HG03045 (cell line): ENCODE data around the gene ZNF423.
"Not testable (repeated sequence)": the region's sequence is repeated elsewhere in the genome, so short reads cannot be mapped to it uniquely, and the experiment has no call there.

Experiments used
- ATAC-seq: cut with Tn5 transposase; IDR thresholded peaks from one replicate; pipeline ENCODE4 v1.9.1; 2021; ENCODE audit warnings: mild to moderate bottlenecking, moderate library complexity; ENCODE audit not compliant: unreplicated experiment

Gene ZNF423

DNA sequence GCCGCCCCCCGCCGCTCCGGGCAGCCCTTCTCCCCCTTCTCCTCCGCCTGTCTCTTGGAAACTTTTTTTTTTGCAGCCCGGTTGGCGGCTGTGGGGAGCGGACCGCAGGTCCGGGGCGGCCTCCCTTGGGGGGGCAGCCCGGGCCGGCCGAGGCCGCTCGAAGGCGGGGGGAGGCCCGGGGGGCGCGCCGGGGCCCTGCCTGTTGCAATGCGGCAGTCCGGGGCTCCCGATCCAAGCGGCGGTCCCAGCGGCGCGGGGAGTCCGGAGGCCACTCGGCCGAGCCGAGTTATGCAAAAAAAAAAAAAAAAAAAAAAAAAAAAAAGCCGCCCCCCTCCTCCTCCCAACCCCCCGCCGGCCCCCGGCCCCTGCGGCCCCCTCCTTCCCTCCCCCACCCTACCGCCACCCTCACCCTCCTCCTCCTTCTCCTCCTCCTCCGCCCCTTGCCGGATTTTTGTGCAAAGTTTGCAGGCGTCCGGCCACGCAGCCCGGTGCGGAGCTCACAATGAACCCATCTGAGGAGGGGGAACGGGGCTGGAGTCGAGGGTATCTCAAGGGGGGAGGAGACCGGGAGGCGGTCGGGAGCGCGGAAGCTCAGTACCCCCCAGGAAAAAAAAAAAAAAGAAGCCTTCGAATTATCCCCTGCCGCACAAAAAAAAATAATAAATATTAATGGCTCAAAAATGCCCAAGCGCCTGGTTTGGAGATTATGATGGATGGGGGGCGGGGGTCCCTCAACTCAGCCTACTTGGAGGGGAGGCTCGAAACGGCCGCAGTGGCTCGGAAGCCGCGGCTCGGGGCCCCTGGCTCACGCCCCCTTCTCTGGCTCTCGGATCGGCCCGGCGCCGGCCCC, at the start of gene ZNF423:
ZNF423 (minus strand) TSS at position 291 of the 850 bp plus-strand sequence. CDS start 338 bp downstream, outside the sequence.
- no peak for ATAC-seq

DNA sequence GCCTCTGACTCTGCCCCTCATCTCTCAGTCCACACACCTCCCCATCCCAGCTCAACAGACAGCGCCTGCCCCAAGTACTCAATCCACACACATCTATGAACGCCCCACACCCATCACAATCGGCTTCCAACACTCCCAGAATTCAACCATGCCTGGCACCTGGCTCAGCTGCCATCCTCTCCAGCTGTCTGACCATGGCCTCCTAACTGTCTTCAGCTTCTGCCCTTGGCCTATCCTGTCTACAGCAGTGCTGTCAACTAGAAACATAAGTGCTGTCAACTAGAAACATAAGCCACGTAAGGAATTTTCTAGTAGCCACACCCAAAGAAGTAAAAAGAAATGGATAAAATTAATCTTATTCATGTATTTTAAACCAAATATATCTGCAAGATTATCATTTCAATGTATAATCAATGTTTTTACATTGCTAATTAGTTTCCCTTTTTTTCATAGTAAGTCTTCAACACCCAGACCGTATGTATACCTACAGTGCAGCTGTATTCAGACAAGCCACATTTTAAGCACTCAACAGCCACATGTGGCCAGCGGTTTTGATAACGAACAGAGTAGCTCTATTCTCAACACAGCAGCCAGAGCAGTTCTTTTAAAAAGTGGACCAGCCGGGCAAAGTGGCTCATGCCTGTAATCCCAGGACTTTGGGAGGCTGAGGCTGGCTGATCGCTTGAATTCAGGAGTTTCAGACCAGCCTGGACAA, 48.6 kb upstream of the ZNF423 start:
- no peak for ATAC-seq

DNA sequence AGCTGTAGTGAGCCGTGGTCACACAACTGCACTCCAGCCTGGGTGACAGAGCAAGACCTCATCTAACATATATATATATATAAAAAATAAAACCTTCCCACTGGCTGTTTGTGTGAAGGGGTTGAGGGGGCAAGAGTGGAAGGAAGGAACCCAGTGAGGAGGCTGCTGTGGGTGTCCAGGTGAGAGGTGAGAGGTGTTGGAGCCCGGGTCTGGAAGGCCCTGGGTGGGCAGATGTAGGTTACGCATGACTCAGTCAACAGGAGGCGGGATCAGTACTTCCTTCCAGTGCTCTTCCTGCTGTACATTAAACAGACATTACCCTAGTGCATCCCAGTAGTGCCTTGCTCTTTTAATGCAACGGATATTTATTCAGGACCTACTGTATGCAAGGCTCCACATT, 47.0 kb upstream of the ZNF423 start:
- ATAC-seq = no peak

DNA sequence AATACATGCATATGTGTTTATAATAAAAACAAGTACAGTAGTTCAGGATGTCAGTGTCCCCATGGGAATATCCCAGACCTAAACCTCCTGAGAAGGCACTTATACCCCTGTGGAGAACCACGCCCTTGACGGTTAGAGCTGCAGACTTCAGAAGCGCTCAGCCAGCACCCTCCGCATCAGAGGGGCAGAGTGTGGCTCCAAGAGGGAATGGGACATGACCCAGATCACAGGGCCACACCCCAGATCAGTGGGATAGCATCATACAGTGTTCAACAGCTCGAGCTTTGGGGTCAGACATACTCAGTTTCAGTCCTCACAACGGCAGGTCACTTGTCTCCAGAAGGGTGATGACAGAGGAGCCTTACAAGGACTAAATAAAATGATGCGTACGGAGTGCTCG, 45.8 kb upstream of the ZNF423 start:
- no peak for ATAC-seq

DNA sequence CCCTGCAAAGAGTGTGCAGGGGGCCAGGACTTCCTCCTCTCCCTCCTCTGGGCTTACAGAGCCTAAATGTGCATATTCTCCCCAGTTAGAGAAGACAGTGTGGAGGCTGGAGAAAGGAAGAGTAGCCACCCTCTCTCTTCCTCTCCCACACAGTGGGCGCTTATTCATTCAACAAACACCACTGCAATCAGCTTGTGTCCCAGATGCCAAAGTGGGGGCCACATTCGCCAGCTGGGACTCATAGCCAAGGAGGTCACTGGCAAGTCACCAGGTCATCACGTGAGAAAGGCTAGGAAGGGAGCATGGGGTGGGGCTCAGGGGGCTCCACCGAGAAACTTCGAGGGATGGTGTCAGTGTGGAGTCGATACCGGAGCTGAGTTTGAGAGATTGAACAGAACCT, 45.0 kb upstream of the ZNF423 start:
- no peak for ATAC-seq

DNA sequence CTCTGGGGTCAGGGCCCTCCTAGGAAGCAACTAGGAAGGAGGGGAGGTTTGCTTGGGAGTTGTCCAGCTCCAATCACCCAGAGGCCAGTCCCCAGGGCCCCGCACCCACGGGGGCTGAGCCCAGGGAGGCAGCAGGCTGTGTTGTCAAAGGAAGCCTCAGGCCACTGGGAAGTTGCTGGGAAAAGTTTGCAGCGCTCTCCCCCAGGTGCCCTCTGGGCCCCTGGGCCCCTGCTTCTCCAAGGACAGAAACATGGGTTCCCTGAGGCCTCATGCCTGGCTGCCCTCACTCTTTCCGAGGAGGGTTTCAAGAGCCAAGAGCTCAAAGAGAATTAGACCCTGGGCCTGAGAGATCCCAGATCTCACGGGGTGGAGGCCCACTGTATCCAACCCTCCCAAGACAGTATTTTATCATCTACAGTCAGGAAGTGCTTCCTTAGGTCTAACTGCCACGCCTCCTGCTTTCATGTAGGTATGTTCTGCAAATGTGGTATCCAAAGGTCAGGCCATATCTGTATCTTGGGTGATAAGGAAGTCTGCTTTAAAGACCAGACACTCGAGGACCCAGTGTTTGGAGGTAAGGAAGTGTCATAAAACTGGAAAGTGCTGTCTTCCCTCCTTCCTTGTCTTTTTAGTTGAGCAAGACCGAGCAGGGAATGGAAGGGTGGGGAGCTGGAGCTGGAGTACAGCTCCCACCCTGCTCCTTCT, 44.2 kb upstream of the ZNF423 start:
- no peak for ATAC-seq

DNA sequence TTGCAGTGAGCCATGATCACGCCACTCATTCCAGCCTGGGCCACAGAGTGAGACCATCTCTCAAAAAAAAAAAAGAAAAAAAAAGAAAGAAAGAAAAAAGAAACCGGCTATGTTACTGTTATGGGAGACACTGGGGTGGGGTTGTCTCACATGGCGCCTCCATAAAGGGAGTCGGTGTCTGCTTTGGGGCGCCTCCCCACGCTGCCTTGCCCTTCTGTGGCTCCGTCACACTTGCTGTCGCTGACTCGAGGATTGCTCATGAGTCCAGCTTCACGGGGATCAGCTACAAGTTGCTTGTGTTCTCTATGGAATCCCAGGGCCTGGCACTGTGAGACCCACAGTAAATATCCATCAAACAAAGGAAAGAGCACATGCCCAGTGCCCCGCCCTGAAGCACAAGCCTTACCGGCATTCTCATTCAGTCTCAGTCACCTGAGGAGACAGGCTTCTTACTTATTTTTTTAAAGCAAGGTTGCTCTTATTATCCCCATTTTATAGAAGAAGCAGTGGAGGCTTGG, 40.6 kb upstream of the ZNF423 start:
- no peak for ATAC-seq

DNA sequence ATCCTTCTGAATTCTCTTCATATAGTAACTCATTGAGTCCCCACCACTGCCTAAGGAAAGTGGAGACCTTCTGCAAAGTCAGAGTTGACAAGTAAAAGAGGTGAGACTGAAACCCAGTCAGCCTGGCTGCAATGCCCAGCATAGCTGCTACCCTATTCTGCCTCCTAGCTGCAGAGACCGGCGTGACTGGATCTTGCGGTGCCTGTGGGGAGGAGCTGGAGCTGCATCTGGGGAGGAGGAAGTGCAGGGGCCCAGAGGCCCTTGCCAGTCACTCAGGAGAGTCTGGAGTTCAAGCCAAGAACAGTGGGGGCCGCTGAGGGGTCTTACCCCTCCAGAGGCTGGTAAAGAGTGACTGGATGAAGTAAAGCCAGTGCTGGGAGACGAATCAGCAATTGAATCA, 35.0 kb upstream of the ZNF423 start:
- no peak for ATAC-seq

DNA sequence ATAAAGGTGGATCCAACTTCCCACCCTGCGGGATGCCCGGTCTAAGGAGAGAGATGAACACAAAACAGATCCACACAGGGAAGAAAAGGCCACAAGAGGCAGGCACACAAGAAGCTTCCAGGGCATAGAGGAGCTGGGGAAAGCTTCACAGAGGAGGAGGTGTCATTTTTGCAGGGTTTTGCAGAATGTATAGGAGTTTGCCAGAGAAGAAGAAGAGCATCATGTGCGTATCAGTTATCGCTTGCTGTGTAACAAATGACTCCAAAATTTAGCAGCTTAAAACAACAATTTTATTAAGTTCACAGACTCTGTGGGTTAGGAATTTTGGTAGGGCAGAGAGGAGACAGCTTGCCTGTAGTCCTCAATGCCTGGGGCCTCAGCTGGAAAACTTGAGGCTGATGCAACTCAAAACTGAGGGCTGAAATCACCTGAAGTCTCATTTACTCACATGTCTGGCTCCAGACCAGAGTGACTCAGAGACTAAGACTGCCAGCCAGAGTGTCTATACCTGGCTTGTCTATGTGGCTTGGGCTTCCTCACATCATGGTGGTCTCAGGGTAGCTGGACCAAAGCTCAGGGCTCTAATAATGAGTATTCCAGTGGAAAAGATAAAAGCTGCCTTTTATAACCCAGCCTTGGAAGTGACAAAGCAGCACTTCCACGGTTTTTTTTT, 33.9 kb upstream of the ZNF423 start:
- ATAC-seq = no peak

DNA sequence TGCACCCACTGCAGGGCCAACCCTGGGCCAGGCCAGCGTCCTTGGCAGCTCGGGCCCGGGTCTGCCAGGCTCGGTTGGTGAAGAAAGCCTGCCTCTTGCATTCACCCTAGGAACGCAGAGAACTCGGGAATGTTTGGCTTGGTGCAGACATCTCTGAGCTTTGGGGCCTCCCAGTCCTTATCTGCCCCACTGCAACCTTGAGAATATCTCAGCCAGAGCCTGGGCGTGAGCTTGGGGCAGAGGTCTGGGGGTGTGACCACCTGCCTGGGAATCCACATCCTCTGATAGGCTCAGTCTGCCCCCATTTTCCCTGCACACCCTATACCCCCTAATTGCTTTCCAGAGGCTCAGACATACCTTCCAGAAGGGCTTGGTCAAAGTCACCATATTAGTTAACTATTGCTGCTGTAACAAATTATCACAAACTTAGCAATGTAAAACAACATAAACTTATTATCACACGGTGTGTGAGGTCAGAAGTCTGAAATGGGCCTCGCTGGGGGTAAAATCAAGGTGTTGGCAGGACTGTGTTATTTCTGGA, 30.7 kb upstream of the ZNF423 start:
- no peak for ATAC-seq

DNA sequence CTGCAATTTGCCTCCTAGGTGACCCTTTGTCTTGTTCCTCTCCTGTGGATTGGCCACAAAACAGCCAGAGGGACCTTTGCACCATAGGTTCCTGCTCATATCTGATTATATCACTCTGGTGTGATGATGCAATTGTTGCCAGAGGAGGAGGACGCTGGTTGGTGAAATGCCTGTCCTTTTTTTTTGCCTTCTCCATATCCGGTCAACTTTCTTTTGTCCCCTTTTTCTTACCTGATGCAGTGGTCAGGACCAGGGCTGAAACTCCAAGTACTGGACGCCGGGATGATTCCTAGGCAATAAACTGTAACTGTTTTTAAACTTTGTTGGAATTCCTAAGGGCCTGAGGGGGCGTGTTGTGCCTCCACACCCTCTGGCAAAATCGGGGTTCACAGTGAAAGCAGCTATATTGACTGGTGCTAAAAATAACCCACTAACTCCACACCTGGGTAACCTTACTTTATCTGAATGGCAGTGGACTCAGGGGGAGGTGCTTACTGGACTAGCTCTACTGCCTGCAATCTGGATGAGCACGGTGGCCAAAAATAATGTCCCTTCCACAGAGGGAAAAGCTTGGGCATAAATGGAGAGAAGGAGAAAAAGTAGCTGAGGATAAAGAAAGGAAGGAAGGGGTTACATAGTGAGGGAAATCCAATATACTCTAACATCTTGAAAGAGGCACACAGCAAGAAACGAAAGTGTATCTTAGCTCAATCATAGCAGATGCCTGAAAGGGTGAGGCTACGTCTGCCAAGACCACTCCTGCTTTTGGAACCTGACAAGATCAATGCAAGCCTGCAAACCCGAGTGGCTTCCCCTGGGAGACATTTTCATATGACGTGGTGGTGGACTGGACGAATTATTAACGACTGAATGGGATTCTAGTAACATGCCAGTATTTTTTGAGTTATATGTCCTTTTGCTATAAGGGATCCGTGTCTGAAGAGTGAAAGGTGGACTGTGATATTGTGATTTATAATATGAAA, 28.4 kb upstream of the ZNF423 start:
- no peak for ATAC-seq

DNA sequence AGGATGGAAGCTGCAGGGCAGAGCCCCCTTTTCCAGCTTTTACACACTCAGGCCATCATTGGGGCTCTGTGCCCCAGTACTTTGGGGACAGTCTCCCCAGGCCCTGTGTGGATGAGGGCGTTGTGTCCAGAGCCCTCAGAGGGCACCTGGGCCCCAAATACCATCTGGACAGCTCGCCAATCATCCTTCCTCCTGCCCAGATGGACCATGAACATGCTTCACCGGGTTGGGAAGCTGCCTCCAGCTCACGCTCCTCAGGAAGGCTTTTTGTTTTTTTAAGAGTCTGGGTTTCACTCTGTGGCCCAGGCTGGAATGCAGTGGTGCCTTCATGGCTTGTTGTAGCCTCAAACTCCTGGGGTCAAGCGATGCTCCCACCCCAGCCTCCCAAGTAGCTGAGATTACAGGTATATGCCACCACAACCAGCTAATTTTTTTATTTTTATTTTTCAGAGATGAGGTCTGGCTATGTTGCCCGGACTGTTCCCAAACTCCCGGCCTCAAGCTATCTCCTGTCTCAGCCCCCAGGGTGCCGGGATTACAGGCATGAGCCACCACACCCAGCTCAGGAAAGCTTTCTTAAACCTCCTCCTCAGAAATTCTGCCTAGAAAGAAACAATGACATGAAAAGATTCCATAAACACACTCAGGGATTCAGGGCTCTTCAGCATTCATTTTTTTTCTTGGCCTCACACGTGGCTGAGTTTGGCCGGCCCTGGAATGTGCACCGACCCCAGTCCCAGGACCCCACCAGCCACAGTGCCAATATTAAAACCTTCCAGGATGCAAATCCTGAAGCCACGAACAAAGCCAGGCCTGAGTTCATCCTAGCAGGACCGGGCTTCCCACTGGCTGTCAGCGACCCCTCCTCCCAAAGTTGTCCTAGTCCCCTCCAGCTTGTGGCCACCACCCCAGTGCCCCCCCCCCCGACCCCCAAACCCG, 27.4 kb upstream of the ZNF423 start:
- no peak for ATAC-seq

DNA sequence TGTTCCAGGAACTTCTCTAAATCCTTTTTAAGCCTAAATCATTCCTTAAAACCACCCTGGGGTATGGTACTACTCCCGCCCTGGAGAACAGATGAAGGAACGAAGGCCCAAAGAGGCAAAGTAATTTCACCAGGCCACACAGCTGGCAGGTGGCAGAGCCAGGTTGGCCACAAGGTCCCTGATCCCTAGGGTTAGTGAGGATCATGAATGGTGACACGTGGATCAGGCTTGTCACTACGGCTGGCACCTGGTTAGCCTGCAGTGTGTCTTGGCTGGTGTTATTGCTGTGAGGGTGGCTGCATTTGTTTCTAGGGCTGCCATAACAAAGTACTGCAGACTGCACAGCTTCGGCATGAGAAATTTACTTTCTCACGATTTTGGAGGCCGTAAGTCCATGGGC, 26.0 kb upstream of the ZNF423 start:
- no peak for ATAC-seq

DNA sequence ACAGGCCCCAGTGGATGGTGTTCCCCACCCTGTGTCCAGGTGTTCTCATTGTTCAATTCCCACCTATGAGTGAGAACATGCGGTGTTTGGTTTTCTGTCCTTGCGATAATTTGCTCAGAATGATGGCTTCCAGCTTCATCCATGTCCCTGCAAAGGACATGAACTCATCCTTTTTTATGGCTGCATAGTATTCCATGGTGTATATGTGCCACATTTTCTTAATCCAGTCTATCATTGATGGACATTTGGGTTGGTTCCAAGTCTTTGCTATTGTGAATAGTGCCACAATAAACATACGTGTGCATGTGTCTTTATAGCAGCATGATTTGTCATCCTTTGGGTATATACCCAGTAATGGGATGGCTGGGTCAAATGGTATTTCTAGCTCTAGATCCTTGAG, 22.6 kb upstream of the ZNF423 start:
- not testable (repeated sequence) for ATAC-seq

DNA sequence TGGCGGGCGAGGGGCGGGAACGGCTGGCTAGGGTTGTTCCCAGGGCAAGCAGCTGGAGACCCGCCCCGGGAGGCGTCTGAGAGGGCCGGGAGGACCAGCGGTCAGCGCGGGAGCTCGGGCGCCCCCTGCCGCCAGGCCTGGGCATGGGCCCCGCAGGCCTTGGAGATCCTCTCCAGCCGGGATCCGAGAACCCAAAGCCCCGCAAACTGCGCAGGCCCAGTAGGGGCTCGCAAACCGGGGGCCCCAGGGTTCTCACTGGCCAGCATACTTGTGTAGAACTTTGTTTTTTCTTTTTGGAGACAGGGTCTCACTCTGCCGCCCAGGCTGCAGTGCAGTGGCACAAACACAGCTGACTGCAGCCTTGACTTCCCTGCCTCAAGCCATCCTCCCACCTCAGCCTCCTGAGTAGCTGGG, 20.8 kb upstream of the ZNF423 start:
- ATAC-seq = no peak

DNA sequence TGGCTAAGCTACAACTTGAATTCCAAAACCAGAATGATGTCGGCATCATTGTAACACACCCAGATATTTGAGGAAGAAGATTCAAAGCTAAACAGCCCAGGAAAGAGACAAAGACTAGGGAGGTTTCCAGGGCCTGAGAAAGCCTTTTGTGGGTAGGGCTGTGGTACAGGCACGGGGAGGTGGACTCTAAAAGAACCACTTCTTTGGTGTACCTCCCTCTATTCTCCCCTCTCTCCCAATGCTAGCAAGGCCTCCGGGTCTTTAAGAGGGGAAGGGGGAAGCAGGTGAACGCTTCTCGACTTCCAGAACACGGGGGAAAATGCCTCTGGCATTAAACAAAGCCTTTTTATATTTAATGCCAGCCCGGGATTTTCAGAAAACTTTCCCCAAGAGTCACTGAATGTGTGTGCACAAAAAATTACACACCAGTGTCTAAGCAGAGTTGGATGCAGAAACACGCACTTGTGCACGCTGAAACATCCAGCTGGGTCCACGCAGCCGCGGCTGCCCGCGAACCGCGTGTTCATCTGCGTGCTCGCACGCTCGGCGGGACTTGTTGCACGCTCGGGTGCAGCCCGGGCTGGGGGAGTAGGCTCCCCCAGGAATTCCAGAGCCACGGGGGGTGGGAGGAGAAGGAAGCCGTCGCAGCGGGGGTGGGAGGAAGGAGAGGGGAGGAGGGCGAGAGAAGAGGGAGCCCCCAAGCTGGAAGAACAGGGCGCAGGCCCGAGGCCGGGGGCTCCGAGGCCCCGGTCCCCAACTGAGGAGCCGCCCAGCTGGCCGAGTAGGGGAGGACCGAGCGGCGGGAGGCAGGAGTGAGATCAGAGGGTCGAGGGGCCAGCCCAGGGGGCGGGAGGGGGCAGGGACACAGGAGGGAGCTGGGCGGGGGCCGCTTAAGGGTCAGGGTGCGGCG, 20.1 kb upstream of the ZNF423 start:
- ATAC-seq = no peak

DNA sequence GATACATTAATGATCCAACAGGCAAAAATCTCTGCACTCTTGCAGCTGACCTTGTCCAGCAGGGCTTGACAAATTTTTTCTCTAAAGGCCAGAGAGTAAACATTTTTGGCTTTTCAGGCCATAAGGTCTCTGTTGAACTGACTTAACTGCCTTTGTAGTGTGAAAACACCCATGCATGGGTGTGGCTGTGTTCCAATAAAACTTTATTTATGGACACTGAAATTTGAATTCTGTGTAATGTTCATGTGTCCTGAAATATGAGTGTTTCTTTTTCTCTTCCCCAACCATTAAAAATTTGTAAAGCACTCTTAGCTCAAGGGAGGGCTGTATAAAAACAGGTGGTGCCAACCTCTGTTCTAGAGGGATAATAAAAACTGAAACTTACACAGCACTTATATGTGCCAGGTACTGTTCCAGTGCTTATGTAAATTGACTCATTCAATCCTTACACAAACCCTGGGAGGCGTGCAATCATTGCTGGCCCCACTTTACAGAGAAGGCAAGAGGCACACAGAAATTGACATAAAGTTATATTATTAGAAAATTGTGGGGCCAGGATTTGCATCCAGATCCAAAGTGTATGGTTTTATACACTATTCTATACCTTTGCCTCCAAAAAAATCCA, 18.8 kb upstream of the ZNF423 start:
- ATAC-seq = no peak
